GM12892 (cell line): ENCODE measurements around the gene HNRNPF.

Source experiments
- POLR2A ChIP-seq: IDR thresholded peaks from 2 replicates; pipeline ENCODE4 v1.6.1; 2011; ENCODE audit warnings: low read depth, low read length, control low read depth
- POLR2AphosphoS5 ChIP-seq: IDR thresholded peaks from 2 replicates; pipeline ENCODE4 v1.6.1; 2011; ENCODE audit warnings: low read depth, low read length, control low read depth
- TAF1 ChIP-seq: IDR thresholded peaks from 2 replicates; pipeline ENCODE4 v1.6.1; 2011; ENCODE audit warnings: low read depth, mild to moderate bottlenecking, control low read depth, low read length, borderline replicate concordance

DNA sequence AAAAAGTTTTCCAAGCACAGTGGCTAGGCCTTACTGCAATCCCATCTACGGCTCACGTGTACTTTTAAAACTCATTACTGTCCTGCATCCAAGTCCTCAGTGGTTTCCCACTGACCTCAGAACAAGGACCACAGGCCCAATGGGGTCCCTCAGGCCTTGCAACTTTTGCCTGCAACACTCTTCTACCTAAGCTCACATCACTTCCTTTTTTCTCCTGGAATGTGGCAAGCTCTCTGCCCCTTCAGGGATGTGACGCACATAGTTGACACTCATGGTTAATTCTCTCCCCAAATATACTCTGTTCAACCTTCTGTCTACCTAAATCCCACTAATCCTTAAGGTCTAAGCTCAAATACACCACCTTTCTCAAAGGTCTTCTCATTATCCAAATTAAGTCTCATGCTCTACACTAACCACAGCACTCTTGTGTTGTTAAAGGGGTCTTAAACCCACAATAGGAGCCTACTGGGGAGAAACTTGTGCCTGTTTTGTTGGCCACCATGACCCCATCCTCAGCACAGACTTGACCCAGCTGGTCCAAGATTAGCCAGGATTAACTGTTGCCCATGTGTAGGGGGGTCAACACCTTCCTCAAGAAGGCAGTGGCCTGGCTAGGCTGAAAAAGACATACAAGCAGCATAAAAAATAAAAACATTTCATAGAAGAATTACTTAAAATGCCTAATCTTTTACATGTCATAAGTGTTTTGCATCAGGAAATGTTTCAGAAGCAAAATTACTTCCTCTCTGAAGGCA lies 15.2 kb downstream of the HNRNPF start:
- TF ChIP-seq POLR2A (no peak), POLR2AphosphoS5 (no peak), TAF1 (no peak)
